ENCODE results near the gene GPR146.

GPR146 gene

DNA sequence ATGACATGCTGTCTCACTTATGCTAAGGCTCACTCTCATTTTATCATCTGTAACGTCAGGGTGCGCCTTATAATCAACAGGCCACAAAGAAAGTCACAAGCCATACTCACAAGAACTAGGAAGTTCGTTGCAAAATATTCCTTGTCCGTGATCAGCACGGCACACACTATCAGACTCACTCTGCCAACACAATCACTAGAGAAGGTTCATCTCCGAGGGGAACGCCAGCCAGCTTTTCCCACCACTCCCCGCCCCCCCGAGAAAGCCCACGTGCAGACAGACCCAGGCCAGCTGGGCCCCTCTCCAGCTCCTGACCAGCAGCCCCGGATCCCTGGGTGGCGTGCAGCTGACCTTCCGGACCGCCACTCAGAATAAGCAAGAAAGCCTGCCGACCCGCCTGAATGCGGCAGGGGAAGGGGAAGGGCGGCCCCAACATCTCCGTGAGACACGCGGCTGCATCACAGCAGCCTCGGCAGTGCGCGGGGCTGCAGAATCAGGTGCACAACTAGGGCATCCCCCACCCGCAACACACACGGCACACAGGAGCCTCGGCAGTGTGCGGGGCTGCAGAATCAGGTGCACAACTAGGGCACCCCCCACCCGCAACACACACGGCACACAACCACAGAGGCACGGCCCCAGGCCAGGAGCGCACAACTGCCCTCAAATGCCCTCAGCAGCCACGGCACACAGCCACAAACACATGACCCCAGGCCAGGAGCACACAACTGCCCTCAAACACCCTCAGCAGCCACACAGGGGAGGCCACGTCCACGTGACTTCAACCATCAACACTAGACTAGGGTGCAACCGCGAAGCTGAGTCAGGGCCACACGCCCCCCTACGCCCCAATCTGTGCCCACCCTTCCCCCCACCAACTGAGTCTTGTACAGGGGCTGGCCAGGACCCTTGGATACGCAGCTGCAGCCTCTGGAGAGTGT lies 2.5 kb upstream of the GPR146 start:
- DNase-seq (ENCODE audit: low read depth in 1 of 2, low spot score in 1 of 2): no peak

DNA sequence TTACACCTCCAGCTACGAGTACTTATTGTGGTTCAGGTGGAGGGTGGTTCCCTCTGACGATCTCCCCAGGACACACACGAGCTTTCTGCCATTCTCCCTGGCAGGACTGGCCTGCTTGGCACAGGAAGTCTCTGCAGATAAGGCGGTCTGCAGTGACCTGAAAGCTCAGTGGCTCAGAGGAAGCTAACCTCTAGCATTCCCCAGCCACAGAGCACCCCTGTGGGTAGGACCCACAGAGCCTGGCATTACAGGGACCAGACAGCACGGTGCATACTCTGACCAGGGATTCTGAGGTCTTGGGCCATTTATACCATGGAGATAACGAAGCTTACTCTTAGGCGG lies 1.9 kb upstream of the GPR146 start:
- DNase-seq (ENCODE audit: low read depth in 1 of 2, low spot score in 1 of 2): no peak

DNA sequence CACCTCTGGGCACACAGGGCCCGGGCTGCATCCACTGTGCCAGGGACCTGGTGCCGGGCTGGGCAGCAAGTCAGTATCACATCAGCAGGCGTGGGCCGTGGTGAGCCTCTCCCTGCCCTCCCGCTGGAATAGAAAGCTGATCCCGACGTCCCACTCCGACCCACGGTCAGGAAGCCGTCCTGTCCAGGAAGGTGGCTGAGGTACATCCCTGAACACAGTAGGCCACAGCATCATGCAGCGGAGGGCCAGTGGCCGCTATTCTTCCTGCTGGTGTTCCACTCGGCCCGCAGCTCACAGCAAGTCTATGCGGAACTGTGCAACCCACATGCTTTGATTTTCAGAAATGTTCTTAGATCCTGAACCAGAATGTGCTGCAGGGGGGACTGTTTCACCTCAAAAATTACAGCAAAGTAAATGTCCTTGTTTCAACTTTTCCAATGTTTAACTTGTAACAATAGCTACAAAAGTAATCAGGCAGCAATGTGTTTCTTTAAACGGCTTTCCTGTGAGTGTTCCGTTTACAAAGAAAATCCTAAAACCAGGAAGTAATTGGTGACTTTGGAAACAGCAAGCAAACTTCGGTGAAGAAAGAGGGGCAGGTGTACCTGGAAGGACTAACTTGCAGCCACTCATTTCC lies 676 bp upstream of the GPR146 start:
- DNase-seq (ENCODE audit: low read depth in 1 of 2, low spot score in 1 of 2): no peak

DNA sequence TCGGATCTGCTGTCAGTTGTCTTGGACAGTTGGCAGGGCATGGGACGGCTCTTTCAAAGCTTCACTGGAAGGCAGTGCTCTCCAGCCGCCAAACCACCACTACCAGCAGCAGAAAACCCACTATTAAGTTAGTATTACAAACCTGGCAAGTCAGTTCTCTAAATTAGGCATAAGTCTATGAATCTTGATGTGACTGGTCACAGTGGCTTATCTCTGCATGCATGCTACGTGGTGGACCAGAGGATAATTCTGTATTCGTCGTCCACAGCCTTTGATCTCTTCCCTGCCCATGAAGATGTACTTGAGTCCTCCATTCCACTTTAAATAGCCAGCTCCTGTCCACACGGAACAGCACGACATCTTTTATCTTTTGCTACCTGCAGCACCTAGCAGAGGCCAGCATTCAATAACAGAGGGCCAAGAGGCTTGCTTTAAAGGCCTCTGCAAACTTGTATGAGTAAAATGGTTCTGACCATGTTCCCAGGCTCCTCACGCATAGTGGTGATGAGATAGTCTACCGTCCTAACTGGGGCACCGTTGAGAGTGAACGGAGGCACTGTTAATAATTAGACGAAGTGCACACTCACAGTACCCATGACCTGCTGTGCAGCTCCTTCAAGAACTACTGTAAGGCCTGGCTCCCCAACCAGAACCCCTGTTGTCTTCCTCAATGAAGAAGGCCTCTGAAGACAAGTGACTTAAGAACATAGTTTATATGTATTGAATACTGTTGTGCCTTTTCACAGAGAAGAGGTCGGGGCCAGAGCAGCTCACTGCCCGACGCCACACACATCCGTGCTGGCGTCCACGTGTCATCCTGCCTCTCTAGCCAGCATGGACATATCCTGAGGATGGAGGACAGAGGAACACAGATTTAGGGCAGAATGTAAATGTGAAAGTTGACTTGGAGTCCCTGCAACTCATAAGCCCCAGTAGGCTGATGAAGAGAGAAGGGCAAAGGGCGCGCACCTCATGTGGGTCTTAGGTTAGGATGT lies 1.0 kb downstream of the GPR146 start:
- no peak for DNase-seq (ENCODE audit: low read depth in 1 of 2, low spot score in 1 of 2)

DNA sequence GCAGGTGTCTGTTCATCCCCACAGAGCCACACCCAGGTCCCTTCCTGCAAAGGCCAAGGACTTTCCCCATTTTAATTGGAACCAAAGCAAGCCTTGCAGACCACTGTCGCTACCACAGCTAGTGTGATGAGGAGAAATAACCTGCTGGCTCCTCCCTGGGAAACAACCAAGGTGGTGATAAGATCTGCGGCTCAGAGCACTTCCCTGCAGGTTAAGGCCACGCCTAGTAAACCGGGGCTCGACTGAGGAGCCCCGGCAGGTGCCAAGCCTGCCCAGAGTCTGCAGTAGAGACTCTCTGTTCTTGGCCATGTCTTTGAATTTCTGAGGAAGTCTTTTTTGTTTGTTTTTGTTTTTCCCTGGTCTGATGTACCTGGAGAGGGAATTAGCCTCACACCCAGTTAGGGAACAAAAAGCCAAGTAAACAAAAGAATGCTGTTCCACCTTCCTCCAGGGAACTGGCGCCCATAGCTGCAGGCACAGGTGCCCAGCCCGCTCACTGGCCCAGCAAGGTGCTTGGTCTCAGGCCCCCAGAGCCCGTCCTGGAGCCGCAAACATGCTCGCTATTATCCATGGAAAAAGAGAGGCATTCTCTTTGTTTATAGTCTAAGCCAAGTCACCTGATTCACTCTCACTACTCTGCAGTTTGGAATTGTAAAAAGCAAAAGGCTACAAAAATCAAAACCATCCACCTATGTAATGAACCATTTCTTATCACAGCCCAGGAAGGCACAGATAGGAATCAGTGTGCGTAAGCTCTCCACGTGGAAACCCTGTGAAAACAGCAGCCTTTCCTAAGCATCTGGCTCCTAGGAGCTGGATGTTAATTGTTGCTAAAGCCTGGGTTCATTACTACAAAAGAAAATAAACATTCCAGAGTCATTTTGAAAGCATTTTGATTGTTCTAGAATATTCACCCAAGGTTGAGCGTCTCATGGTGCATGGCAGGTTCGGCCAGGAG lies 2.7 kb downstream of the GPR146 start:
- DNase-seq (ENCODE audit: low read depth in 1 of 2, low spot score in 1 of 2): no peak

DNA sequence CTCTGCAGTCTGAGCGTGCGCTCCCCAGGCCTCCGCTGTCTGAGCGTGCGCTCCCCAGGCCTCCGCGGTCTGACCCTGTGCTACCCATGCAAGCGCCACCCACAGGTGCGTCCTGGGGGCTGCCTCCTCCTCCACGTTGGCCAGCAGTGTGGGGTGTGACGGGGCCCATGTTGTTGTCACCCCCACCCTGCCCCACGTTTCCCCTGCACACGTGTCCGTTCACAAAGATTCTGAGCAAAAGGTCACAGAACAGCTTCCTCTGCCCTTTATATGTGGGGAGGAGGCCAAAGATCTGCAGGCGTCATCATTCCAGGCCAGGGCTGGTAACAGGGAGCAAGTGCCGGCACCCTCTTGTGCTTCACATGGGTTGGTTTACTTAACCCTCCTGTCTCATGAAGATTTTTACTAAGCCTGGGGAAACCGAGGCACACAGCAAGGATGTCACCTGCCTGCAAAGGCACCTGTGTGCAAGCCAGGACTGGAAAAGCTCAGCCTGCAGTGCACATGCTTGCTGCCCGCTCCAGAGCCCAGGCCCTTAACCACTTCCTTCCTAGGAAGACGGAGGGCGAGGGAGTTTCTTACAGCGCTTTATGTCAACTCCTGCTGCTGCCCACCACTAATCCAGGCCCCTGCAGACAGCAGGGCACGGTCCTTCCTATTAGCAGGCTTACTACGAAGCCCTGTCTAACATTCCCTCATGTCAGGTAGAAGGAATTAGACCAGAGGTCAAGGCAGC lies 4.8 kb downstream of the GPR146 start:
- no peak for DNase-seq (ENCODE audit: low read depth in 1 of 2, low spot score in 1 of 2)

DNA sequence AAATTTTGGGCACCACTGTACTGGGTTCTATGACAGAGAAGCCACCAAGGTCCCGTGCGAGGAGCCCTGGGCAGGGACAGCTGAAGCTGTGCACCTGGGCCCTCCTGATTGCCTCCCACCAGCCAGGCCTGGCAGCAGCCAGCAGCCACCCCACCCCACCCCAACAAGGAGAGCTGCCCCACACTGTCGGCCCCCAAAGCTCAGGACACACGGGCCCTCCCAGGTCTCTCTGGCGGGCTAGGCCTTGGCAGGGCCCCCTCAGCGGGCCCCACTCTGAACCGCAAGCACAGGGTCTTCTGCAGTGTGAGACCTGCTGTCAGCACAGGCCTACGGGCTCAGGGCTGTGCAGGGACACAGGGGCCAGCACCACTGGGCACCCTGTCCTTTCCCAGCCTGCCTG lies 5.5 kb downstream of the GPR146 start:
- DNase-seq (ENCODE audit: low read depth in 1 of 2, low spot score in 1 of 2): no peak

DNA sequence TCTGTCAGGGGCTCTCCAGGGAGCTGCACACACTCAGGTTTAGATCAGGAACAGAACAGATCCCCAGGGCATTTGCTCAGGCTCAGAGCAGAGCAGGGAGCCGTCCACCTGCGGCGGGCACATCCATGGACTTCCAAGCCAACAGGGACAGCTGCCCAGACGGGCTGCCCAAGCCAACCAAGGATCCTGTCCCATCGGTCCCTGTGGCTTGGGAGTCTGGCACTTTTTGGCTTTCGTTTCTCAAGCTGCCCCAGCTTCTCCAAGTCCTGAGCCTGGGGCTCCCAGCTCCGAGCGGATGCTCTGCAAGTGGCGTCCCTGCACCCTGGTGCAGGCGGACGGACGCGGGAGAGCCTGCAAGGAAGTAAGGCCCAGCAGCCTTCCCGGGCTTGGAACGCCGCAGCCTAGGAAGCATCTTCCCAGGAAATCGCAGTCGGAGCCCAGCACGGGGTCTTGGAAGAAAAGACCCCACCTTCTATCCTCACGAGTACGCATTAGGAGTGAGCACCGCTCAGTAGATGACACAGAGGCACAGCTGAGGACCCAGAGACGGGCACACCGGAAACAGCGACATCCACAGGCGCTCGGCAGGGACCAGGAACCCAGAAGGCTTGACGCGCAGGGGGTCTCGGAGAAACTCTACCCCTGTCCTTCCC lies 6.0 kb downstream of the GPR146 start:
- DNase-seq (ENCODE audit: low read depth in 1 of 2, low spot score in 1 of 2): no peak

DNA sequence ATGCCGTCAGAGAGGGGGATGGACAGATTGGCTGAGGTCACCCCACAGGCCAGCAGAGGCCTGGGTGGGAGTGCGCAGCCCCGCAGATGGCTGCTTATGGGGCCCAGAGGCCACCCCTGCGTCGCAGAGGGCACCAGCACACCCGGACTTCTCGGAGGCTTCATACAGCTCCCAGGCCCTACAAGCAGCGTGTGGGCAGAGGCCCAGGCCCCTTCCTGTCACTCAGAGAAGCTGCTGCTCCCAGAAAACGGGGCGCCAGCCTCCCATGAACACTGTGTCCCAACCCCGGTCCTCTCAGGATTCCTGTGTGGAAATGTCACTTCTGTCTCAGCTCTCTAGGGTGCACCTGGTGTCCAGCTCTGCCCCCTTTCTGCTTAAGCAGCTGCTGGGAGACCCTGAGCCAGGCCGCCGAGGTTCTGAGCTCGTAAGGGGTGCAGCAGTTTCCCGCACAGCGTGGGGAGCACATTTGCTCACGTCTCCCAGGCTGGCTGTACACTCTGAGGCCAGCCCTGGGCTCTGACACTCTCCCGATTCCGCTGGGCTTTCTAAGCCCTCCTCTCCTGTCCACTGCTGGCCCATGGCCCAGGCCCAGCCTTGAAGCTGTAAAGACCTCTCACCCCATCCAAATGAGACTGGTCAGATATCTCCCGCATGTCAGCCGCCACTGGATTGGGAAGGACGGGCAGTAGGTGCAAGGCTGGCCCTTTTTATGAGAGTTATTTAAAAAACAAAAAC lies 6.8 kb downstream of the GPR146 start:
- DNase-seq (ENCODE audit: low read depth in 1 of 2, low spot score in 1 of 2): no peak

DNA sequence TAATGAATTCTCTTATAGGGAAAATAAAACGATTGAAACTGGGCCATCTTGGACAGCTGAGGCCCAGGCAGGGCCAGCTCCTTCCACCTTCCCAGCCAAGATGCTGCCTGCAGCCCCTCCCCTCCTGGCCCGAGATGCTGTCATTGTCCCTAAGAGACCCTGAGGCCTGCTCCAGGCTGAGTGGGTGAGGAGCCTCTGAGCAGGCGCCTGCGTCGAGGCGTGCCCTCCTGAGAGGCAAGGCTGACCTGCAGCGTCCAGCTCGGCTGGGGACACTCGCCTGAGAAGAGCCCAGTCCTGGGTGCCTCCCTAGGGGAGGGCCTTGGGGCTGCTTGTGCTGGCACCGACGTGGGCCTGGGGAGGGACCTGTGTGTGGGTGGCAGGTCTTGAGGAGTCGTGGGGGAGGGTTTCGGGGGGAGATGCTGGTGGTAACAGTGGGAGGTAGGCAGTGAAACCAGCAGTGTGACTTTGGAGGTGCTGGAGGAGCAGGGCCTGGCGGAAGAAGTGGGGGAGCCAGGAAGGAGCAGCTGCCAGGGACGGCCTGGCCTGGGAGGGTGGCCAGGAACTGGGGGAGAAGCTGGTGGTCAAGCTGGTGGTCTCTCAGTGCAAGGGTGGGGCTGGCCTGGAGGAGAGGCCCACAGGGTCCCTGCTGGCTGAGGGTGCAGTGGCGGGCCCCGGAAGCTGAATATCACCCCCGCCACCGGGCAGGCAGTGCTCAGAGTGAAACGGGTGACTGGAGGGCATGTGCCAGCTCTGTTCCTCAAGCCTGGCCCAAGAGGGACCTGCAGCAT lies 7.9 kb downstream of the GPR146 start:
- DNase-seq (ENCODE audit: low read depth in 1 of 2, low spot score in 1 of 2): no peak

DNA sequence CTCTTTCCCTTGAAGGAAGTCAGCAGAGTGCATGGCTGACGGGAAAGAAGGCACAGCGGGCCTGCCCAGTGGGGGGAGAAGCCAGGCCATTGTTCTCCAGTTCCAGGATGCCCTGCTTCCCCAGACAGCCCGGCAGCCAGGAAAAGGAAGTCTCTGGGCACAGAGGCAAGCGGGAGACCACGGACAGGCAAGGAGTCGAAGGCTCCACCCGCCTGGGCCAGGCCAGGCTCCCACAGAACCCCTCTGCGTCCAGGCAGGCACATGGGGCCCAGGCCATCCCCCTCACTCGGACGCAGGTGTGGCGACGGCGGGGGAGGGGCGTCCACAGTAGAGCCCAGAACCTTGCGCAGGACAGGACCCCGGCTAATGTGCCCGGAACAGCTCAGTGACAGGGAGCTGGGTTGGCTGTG lies 8.7 kb downstream of the GPR146 start:
- no peak for DNase-seq (ENCODE audit: low read depth in 1 of 2, low spot score in 1 of 2)

DNA sequence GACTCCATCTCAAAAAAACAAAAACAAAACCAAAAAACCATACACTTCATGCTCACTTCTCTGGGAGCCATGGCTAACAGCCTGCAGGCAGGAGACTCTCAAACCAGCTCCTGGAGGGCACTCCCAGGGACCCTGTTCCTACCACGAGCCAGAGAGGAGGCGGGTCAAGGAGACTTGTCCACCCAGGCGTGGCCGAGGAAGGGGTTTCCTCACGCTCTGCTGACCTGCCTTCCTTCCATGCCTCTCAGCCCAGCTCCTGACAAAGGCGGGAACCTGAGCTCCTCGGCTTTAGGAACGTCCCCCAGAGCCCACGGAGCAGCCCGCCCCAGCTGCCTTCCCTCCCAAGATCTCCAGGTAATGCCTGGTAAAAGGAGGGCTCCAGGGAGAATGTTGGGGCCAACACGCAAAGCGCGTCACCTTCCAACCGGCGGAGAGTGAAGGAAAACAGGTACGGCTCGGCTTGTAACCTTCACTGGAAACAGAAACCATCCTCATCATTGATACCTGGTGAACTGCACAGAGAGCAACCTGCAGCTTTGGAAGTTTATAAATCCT lies 9.5 kb downstream of the GPR146 start:
- DNase-seq (ENCODE audit: low read depth in 1 of 2, low spot score in 1 of 2): no peak

DNA sequence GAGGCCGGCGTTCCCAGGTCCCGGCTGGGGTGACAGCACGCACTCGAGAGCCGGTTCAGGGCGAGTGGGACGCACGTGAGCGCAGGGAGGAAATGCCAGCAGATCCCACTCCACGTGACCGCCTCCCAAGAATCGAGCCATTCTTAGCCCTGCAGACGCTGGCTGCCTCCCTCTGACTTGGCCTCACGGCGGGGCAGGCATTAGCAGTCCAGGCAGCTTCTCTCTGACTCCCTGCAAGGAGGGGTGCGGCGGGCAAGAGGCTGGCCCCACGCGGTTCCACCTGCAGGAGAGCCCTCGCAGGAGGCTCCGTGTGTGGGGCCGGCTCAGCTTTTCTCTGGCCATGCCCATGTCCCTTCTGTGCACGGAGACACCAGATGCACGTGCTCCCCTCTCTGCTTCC lies 10.1 kb downstream of the GPR146 start:
- DNase-seq (ENCODE audit: low read depth in 1 of 2, low spot score in 1 of 2): no peak

DNA sequence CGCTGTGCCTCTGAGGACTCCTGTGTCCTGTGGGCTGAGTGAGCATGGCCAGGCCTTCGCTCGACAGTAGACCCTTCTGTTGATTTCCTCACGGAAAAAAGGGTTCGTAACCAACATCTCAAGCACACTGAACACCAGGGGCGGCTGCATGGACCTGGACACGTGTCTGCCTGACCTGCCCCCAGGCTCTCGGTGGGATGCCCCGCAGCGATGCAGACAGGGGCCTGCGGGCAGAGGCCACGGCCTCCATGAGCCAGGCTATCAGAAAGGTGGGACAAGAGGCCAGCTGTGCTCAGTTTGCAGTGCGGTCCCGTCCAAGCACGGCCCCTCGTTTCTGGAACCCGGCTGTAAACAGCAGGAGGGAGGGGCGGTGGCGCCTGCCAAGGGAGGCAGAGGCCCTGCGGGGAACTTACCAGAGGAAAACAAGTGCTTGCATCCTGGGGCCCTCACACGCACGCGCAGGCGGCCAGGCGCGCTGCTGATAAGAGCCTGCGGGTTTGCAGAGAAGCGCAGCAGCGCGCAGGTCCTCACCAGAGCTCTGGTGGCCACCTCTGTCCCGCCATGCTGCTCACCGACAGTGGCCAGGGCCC lies 10.6 kb downstream of the GPR146 start:
- DNase-seq (ENCODE audit: low read depth in 1 of 2, low spot score in 1 of 2): peak in 1 of 2 donors; percentile 38

DNA sequence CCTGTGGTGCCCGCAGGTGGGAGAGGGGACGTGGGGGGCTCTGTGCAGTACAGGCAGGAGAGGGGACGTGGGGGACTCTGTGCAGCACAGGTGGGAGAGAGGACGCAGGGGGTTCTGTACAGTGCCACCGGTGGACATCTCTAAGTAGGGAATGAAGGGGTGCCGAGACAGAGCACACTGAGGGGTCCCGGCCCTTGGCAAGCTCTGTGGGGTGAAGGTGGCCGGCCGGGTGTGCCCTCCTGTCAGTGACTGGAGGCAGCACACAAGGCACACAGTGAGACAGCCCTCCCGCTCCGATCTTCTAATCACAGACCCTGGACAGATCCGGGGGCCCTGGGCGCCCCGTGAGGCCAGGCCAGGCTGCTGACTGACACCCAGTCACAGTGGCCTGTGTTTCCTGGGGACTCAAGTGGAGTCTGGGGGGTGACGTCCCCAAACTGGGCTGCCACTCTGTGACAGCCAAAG lies 11.2 kb downstream of the GPR146 start:
- DNase-seq (ENCODE audit: low read depth in 1 of 2, low spot score in 1 of 2): no peak

DNA sequence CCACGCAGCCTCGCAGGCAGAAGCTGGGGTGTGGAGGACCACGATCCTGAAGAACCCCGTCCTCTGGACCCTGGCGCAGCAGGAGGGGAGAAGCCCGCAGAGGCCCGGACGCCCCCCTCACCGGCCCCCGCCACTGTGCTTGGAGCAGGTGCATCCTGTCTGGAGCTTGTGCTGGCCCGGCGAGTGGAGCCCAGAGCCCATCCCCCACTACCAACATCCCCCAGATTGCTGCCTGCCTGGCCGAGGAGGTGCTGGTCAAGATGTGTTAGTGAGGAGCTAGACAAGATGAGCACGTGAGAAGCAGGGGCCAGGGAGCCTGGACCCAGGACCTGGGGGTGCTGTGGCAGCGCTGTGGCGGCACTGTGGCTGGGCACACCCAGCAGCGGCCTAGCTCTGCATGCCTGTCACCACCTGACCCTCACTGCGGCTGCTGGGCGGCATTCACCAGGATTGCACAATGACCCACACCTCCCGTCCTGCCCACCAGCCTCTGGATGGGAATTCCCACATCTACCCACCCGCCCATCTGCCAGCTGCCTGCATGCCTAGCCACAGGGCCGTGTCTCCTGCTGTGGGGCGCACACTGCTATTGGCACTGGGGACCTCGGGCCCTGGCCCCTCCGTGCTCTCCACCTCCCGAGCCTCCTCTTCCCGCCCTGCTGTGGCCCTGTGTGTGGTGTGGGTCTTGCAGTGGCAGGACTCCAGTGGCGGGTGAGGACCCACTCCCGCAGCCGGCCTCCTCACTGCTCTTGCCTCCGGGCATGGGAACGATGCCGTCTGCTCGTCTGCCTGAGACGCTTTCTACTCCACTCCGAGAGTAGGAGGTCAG lies 11.8 kb downstream of the GPR146 start:
- DNase-seq (ENCODE audit: low read depth in 1 of 2, low spot score in 1 of 2): no peak
